Measurements from ENCODE around the gene MAT2A. TPM values are rescaled to one million over a fixed set of nuclear protein-coding genes. Genes with fewer than 3 reads are reported as not detected.
A peak's percentile ranks its signal among the peaks of the same experiment; 100 is the strongest.

The MAT2A gene
- total RNA-seq, 1 experiment from 2014 or later: 309 TPM

GRCh38 chr2:85551698-85552678, 13.0 kb downstream of the MAT2A start:
- no peak overlapping the region for H3K4me3 ChIP-seq (ENCODE audit: low read length)
- DNase-seq (peak; percentile 92), ATAC-seq (peak; percentile 41)
- H3K79me2 ChIP-seq (ENCODE audit: low read length): no peaks in the 10 kb centered on the region
- no peaks in the 10 kb centered on the region for H3K27me3 ChIP-seq (ENCODE audit: low read length)
- CTCF ChIA-PET: interaction anchor here (0.5 to 1.6 kb wide), 6 partner anchors 9 to 159 kb away, joined by 3 to 14 read pairs (median 7); partner anchors contain the start of genes GGCX and MAT2A
- H3K4me2 ChIP-seq (ENCODE audit: low read length): no peak overlapping the region
- intact Hi-C loops (cut with micrococcal nuclease): loop anchor here (1.0 kb wide), 2 partner anchors 132 to 227 kb away; no protein-coding TSS in a partner anchor
- H3K9ac ChIP-seq (ENCODE audit: low read length): no peak overlapping the region
- no TSS peak for BruUV-seq (replicated peaks)
- H3K36me3 ChIP-seq (ENCODE audit: low read depth, low read length): peaks cover 29% of the 10 kb centered on the region; the same call in 1 of the 2 replicates
- H3F3A ChIP-seq (ENCODE audit: low read length, unreplicated experiment): peaks cover 14% of the 10 kb centered on the region
- H4K20me1 ChIP-seq (ENCODE audit: low read length): no peaks in the 10 kb centered on the region
- no peak overlapping the region for H2AFZ ChIP-seq (ENCODE audit: low read length)
- H3K4me1 ChIP-seq (ENCODE audit: insufficient read depth, low read length): peaks cover 16% of the 10 kb centered on the region
- TF ChIP-seq CTCF (conservative IDR thresholded peaks at IDR 0.05; ENCODE audit: low read depth, low read length) (peak; percentile 96), EZH2 (IDR thresholded peaks at IDR 0.05; ENCODE audit: low read length, unreplicated experiment) (no peak), EZH2phosphoT487 (IDR thresholded peaks at IDR 0.05; ENCODE audit: borderline replicate concordance, low read length) (no peak)
- H3K27ac ChIP-seq (ENCODE audit: low read length): no peak overlapping the region
- no peaks in the 10 kb centered on the region for H3K9me3 ChIP-seq (ENCODE audit: low read length)
- no peaks in the 10 kb centered on the region for H3K9me2 ChIP-seq (replicated peaks; ENCODE audit: low read length)
- POLR2A ChIA-PET (ENCODE audit: unreplicated experiment): interaction anchor here (0.5 to 1.2 kb wide), 5 partner anchors 13 to 131 kb away, joined by 3 to 4 read pairs (median 3); partner anchors contain the start of genes MAT2A and RNF181

- CTCF ChIA-PET: no interaction called here
- peaks cover 33% of the 10 kb centered on the region; the same call in 1 of the 2 replicates for H3K36me3 ChIP-seq (ENCODE audit: low read depth, low read length)
- DNase-seq (no peak), ATAC-seq (no peak)
- no peak overlapping the region for H3K9ac ChIP-seq (ENCODE audit: low read length)
- BruUV-seq (replicated peaks): no TSS peak
- H3K9me2 ChIP-seq (replicated peaks; ENCODE audit: low read length): no peaks in the 10 kb centered on the region
- peaks cover 5% of the 10 kb centered on the region for H3K79me2 ChIP-seq (ENCODE audit: low read length)
- no peaks in the 10 kb centered on the region for H3K9me3 ChIP-seq (ENCODE audit: low read length)
- H2AFZ ChIP-seq (ENCODE audit: low read length): no peak overlapping the region
- peaks cover 16% of the 10 kb centered on the region for H3K4me1 ChIP-seq (ENCODE audit: insufficient read depth, low read length)
- H4K20me1 ChIP-seq (ENCODE audit: low read length): no peaks in the 10 kb centered on the region
- H3K4me3 ChIP-seq (ENCODE audit: low read length): no peak overlapping the region
- peaks cover 2% of the 10 kb centered on the region for H3F3A ChIP-seq (ENCODE audit: low read length, unreplicated experiment)
- no peaks in the 10 kb centered on the region for H3K27me3 ChIP-seq (ENCODE audit: low read length)
- H3K27ac ChIP-seq (ENCODE audit: low read length): no peak overlapping the region
- no peak for TF ChIP-seq EZH2 (IDR thresholded peaks at IDR 0.05; ENCODE audit: low read length, unreplicated experiment)
- TF ChIP-seq CTCF (conservative IDR thresholded peaks at IDR 0.05; ENCODE audit: low read depth, low read length): no peak
- no peak for TF ChIP-seq EZH2phosphoT487 (IDR thresholded peaks at IDR 0.05; ENCODE audit: borderline replicate concordance, low read length)
- no peak overlapping the region for H3K4me2 ChIP-seq (ENCODE audit: low read length)
- POLR2A ChIA-PET (ENCODE audit: unreplicated experiment): no interaction called here
- intact Hi-C loops (cut with micrococcal nuclease): no loop called here
Observed at GRCh38 chr2:85553184-85553583, 14.2 kb downstream of the MAT2A start.

Measured in PC-3 (cell line).